Spleen (tissue), 7 donors: ENCODE measurements around the gene SULT1A2.

Experiments
- POLR2A ChIP-seq, 3 donors: fragments of 450-650 bp; IDR thresholded peaks; one replicate each; pipeline ENCODE4 v1.5.1; 2017; ENCODE audit warnings: antibody characterized with exemption in 3 of 3, mild to moderate bottlenecking in 1 of 3
- POLR2AphosphoS5 ChIP-seq, 3 donors: sonication (generic); formaldehyde crosslinking; IDR thresholded peaks; one replicate each; pipeline ENCODE4 v1.5.1; 2017; ENCODE audit warnings: antibody characterized with exemption in 3 of 3
- TF ChIP-seq, protein P1 (sequence below), 11 experiments: fragments of 200-600 bp in 7 of 11; fragments of 450-650 bp in 4 of 11; sonication (generic) in 4 of 11; IDR thresholded peaks in 8 of 11; conservative IDR thresholded peaks in 3 of 11; 1 replicate in 7 of 11; 2 replicates in 4 of 11; pipeline versions ENCODE4 v1.4.0 to v1.8.0; 2016 to 2021; ENCODE audit warnings: antibody characterized with exemption in 11 of 11, inconsistent platforms in 4 of 11, mild to moderate bottlenecking in 1 of 11
- donor health status: DM: no; HTN: no; CAD: no; lungs with moderate emphysema.
- donor health status: DM: no; HTN: no; CAD: no.
- donor health status: DM: no; HTN: no; CAD: no.

GRCh38 chr16:28587386-28587785 lies 9.5 kb downstream of the SULT1A2 start:
- TF ChIP-seq POLR2A (IDR thresholded peaks at IDR 0.05) = no peak
- TF ChIP-seq, protein P1, sequence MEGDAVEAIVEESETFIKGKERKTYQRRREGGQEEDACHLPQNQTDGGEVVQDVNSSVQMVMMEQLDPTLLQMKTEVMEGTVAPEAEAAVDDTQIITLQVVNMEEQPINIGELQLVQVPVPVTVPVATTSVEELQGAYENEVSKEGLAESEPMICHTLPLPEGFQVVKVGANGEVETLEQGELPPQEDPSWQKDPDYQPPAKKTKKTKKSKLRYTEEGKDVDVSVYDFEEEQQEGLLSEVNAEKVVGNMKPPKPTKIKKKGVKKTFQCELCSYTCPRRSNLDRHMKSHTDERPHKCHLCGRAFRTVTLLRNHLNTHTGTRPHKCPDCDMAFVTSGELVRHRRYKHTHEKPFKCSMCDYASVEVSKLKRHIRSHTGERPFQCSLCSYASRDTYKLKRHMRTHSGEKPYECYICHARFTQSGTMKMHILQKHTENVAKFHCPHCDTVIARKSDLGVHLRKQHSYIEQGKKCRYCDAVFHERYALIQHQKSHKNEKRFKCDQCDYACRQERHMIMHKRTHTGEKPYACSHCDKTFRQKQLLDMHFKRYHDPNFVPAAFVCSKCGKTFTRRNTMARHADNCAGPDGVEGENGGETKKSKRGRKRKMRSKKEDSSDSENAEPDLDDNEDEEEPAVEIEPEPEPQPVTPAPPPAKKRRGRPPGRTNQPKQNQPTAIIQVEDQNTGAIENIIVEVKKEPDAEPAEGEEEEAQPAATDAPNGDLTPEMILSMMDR (IDR thresholded peaks at IDR 0.05 in 8 of 11, conservative IDR thresholded peaks at IDR 0.05 in 3 of 11) = no peak
- no peak for TF ChIP-seq POLR2AphosphoS5 (IDR thresholded peaks at IDR 0.05)
